Gastrocnemius medialis (tissue), 4 donors: ENCODE data around the gene NXN. TPM values are rescaled to one million over a fixed set of nuclear protein-coding genes. Genes with fewer than 3 reads are reported as not detected.
A peak's percentile ranks its signal among the peaks of the same experiment; 100 is the strongest.
"Not testable (repeated sequence)": the region's sequence is repeated elsewhere in the genome, so short reads cannot be mapped to it uniquely, and the experiment has no call there.

ENCODE experiments used
- ATAC-seq, 2 donors: fragments of 150-250 bp; one replicate each; pipeline ENCODE4 v1.9.1; 2016
- DNase-seq, 2 donors: peaks; one replicate each; pipeline ENCODE4 v3.0.0-alpha.2; 2019
- H3K27ac ChIP-seq, 4 donors: fragments of 200-600 bp; sonication (generic); 1 replicate in 1 of 4; 2 replicates in 3 of 4; pipeline ENCODE4 v1.5.1; 2016 to 2018; ENCODE audit warnings: mild to moderate bottlenecking in 2 of 4, moderate library complexity in 1 of 4
- H3K27me3 ChIP-seq, 3 donors: fragments of 200-600 bp; sonication (generic) in 2 of 3; 1 replicate in 1 of 3; 2 replicates in 2 of 3; pipeline versions ENCODE4 v1.5.1 to v1.6.0; 2016 to 2019; ENCODE audit warnings: mild to moderate bottlenecking in 1 of 3, moderate library complexity in 1 of 3
- H3K36me3 ChIP-seq, 2 donors: fragments of 200-600 bp; sonication (generic) in 1 of 2; one replicate each; pipeline ENCODE4 v1.5.1; 2017 to 2018
- H3K4me1 ChIP-seq, 2 donors: fragments of 200-600 bp; sonication (generic) in 1 of 2; one replicate each; pipeline ENCODE4 v1.5.1; 2016 to 2017; ENCODE audit warnings: mild to moderate bottlenecking in 2 of 2
- H3K4me3 ChIP-seq, 4 donors: fragments of 200-600 bp; sonication (generic) in 3 of 4; 1 replicate in 1 of 4; 2 replicates in 3 of 4; pipeline ENCODE4 v1.5.1; 2016 to 2019; ENCODE audit warnings: mild to moderate bottlenecking in 2 of 4
- H3K9me3 ChIP-seq, 3 donors: fragments of 200-600 bp; sonication (generic) in 2 of 3; 1 replicate in 1 of 3; 2 replicates in 2 of 3; pipeline ENCODE4 v1.5.1; 2016 to 2019
- POLR2A ChIP-seq, 2 donors: fragments of 450-650 bp; IDR thresholded peaks; one replicate each; pipeline ENCODE4 v1.6.1; 2017; ENCODE audit warnings: antibody characterized with exemption in 2 of 2, mild to moderate bottlenecking in 2 of 2, moderate library complexity in 2 of 2
- in situ Hi-C, 4 donors: fragments of 200-750 bp; cut with MboI; loops; one replicate each; pipeline versions ENCODE4 v1.15.0 to v1.8.0; 2017; ENCODE audit warnings: low sequenced_read_pairs in 4 of 4
- intact Hi-C: fragments of 100-400 bp; cut with DNase I; formaldehyde crosslinking; loops from one replicate; pipeline ENCODE4 v1.15.1; 2023; ENCODE audit warnings: low total_unique reads
- total RNA-seq, 4 donors: library from RNA; depleted of rRNA; stranded (reverse); fragments of >200 nt; gene quantifications; one replicate each; pipeline versions ENCODE4 v1.1.0 to v1.2.3, GENCODE V29; 2016
- TF ChIP-seq, protein P1 (sequence below), 5 experiments: fragments of 450-650 bp in 3 of 5; fragments of 200-600 bp in 2 of 5; sonication (generic) in 2 of 5; IDR thresholded peaks in 4 of 5; conservative IDR thresholded peaks in 1 of 5; 1 replicate in 4 of 5; 2 replicates in 1 of 5; pipeline ENCODE4 v1.5.1; 2016 to 2019; ENCODE audit warnings: antibody characterized with exemption in 5 of 5, mild to moderate bottlenecking in 3 of 5, moderate library complexity in 3 of 5

The NXN gene
- total RNA-seq, 4 donors from 2014 or later = 55.6 to 86.4 (median 62.7) TPM

DNA sequence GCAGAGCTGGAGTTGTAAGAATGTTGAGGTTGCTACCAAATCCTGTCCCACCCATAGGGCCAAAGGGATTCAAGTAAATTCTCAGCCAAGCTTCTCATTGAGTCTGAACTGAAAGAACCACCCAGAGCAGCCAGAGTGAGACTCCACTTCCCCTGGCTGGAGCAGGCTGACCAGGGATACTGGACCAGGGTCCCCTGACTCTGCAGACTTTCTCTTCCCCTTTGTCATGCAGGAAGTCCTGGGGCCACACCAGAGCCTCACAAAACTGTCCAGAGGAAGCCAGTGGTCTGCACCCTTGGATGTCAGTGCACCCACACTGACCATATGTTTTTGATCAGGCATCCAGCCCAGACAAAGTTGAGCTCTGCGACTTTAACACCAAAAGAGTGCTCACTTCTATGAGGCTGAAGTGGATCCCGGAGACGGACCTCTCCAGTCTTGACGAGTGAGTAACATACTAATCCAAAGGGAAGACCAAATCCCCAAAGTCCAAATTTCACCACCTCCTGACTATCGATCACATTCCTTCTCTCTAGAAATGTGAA lies 4.1 kb downstream of the NXN start:
- H3K9me3 ChIP-seq = no peaks in the 10 kb centered on the region
- ATAC-seq = no peak
- in situ Hi-C loops (loop anchor here in 1 of 4 donors (10.0 kb wide), 1 partner anchor 91 kb away; no protein-coding TSS in a partner anchor), intact Hi-C loops (loop anchor here (5.0 kb wide), 1 partner anchor 243 kb away; the partner anchor contains the start of gene TLCD3A)
- H3K4me3 ChIP-seq = no peak overlapping the region
- TF ChIP-seq, protein P1, sequence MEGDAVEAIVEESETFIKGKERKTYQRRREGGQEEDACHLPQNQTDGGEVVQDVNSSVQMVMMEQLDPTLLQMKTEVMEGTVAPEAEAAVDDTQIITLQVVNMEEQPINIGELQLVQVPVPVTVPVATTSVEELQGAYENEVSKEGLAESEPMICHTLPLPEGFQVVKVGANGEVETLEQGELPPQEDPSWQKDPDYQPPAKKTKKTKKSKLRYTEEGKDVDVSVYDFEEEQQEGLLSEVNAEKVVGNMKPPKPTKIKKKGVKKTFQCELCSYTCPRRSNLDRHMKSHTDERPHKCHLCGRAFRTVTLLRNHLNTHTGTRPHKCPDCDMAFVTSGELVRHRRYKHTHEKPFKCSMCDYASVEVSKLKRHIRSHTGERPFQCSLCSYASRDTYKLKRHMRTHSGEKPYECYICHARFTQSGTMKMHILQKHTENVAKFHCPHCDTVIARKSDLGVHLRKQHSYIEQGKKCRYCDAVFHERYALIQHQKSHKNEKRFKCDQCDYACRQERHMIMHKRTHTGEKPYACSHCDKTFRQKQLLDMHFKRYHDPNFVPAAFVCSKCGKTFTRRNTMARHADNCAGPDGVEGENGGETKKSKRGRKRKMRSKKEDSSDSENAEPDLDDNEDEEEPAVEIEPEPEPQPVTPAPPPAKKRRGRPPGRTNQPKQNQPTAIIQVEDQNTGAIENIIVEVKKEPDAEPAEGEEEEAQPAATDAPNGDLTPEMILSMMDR (IDR thresholded peaks at IDR 0.05 in 4 of 5, conservative IDR thresholded peaks at IDR 0.05 in 1 of 5) = no peak
- H3K27ac ChIP-seq = peak overlapping the region; percentile 6 to 96 (median 64)
- H3K27me3 ChIP-seq = no peaks in the 10 kb centered on the region
- H3K4me1 ChIP-seq = peaks cover 41% of the 10 kb centered on the region in 2 donors
- H3K36me3 ChIP-seq = no peaks in the 10 kb centered on the region
- DNase-seq = no peak

DNA sequence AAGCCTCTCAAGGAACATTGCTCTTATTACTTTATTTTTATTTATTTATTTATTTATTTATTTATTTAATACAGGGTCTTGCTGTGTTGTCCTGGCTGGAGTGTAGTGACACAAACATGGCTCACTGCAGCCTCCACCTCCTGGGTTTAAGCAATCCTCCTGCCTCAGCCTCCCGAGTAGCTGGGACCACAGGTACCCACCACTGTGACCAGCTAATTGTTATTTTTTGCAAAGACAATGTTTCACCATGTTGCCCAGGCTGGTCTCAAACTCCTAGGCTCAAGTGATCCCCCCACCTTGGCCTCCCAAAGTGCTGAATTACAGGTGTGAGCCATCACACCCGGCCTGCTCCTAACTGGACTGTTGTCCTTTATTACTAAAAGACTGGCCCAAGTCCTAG lies 4.8 kb downstream of the NXN start:
- ATAC-seq, DNase-seq, H3K4me3 ChIP-seq, H3K36me3 ChIP-seq, H3K27me3 ChIP-seq, H3K9me3 ChIP-seq: not testable (repeated sequence)
- peak overlapping the region in 3 of 4 donors; percentile 6 to 96 (median 93) for H3K27ac ChIP-seq
- intact Hi-C loops (loop anchor here (5.0 kb wide), 1 partner anchor 242 kb away; the partner anchor contains the start of gene TLCD3A), in situ Hi-C loops (loop anchor here in 1 of 4 donors (10.0 kb wide), 1 partner anchor 90 kb away; no protein-coding TSS in a partner anchor)
- H3K4me1 ChIP-seq = peaks cover 39 to 43% of the 10 kb centered on the region in 2 donors

DNA sequence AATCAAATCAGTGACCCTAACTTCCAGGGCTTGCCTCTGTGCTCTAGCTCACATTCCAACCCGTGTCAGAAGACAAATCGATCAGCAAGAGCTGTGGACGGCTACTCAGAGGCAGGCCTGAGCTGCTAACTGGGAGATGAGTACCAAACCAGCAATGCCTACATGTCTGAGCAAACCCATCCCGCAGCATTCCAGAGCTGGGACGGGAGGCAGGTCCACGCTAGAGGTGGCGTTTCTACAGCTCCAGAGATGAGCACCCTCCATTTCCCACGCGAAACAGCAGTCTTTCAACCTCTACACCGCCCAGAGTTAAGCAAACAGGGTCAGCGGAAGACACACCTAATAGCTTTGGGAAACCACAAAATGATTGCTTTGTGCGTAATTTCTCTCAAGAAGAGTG lies 6.5 kb downstream of the NXN start:
- no peak for TF ChIP-seq POLR2A (IDR thresholded peaks at IDR 0.05)
- TF ChIP-seq, protein P1 (IDR thresholded peaks at IDR 0.05 in 4 of 5, conservative IDR thresholded peaks at IDR 0.05 in 1 of 5) = no peak
- Histone ChIP-seq H3K4me3 (no peak overlapping the region), H3K27ac (no peak overlapping the region), H3K9me3 (no peaks in the 10 kb centered on the region), H3K4me1 (peaks cover 43 to 50% of the 10 kb centered on the region in 2 donors), H3K27me3 (no peaks in the 10 kb centered on the region), H3K36me3 (no peaks in the 10 kb centered on the region)
- intact Hi-C loops = no loop called here
- no peak for DNase-seq
- in situ Hi-C loops = loop anchor here in 1 of 4 donors (10.0 kb wide), 1 partner anchor 88 kb away; no protein-coding TSS in a partner anchor
- ATAC-seq = no peak

DNA sequence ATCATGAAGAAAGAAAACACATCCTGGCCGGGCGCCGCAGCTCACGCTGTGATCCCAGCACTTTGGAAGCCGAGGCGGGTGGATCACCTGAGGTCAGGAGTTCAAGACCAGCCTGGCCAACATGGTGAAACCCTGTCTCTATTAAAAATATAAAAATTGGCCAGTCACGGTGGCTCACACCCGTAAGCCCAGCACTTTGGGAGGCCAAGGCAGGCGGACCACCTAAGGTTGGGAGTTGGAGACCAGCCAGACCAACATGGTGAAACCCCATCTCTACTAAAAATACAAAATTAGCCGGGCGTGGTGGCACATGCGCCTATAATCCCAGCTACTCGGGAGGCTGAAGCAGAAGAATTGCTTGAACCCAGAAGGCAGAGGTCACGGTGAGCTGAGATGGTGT lies 7.7 kb downstream of the NXN start:
- DNase-seq, H3K27me3 ChIP-seq, intact Hi-C loops, H3K4me3 ChIP-seq, H3K27ac ChIP-seq, H3K36me3 ChIP-seq, ATAC-seq, H3K9me3 ChIP-seq: not testable (repeated sequence)
- H3K4me1 ChIP-seq = peaks cover 33 to 38% of the 10 kb centered on the region in 2 donors
- in situ Hi-C loops = loop anchor here in 1 of 4 donors (10.0 kb wide), 1 partner anchor 87 kb away; no protein-coding TSS in a partner anchor

DNA sequence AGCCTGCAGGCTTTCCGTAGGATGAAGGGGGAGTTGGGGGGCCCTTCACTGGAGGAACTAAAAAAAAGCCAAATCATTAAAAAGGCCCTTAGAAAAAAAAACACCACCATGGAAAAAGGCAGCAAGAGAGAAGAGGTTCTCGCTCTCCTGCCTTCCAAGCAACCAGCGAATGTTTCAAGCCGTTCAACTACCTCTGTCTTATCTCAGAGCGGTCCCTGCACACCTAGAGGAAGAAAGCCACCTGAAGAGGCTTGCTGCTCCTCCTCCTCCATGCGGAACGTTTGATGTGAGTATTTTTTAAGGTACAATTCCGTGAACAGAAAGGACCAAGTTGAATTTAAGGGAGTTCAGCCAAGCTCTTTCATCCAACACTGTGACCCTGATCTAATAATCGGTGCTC lies 9.2 kb downstream of the NXN start:
- intact Hi-C loops = no loop called here

More for the DNA sequence above, 9.2 kb downstream of the NXN start:
- Histone ChIP-seq H3K4me3 (peak overlapping the region in 3 of 4 donors; percentile 22 to 48 (median 35)), H3K27me3 (no peaks in the 10 kb centered on the region), H3K4me1 (peaks cover 18 to 27% of the 10 kb centered on the region in 2 donors), H3K36me3 (no peaks in the 10 kb centered on the region), H3K27ac (peak overlapping the region; percentile 45 to 77 (median 64)), H3K9me3 (no peaks in the 10 kb centered on the region)
- ATAC-seq (peak in 1 of 2 donors; percentile 13), DNase-seq (no peak)
- TF ChIP-seq, protein P1 (IDR thresholded peaks at IDR 0.05 in 4 of 5, conservative IDR thresholded peaks at IDR 0.05 in 1 of 5) = no peak
- no peak for TF ChIP-seq POLR2A (IDR thresholded peaks at IDR 0.05)
- in situ Hi-C loops = loop anchor here in 1 of 4 donors (10.0 kb wide), 1 partner anchor 86 kb away; no protein-coding TSS in a partner anchor
